Ovary (tissue), 3 donors: Measurements from ENCODE around the gene TAAR6.
"Not testable (repeated sequence)": the region's sequence is repeated elsewhere in the genome, so short reads cannot be mapped to it uniquely, and the experiment has no call there.

Experiments
- CTCF ChIP-seq, 3 donors: fragments of 450-650 bp in 2 of 3; fragments of 200-600 bp in 1 of 3; IDR thresholded peaks; one replicate each; pipeline versions ENCODE4 v1.5.1 to v1.8.0; 2016 to 2022; ENCODE audit warnings: antibody characterized with exemption in 3 of 3, mild to moderate bottlenecking in 1 of 3
- EP300 ChIP-seq: sonication (generic); formaldehyde crosslinking; IDR thresholded peaks from one replicate; pipeline ENCODE4 v1.6.1; 2017; ENCODE audit warnings: antibody characterized with exemption
- POLR2A ChIP-seq: fragments of 450-650 bp; IDR thresholded peaks from one replicate; pipeline ENCODE4 v1.6.1; 2017; ENCODE audit warnings: antibody characterized with exemption, mild to moderate bottlenecking, moderate library complexity
- donor health status: DM: no; HTN: no; CAD: no.

GRCh38 chr6:132534546-132534945 is 35.6 kb upstream of the TAAR6 start:
- TF ChIP-seq EP300; CTCF (IDR thresholded peaks at IDR 0.05); POLR2A: not testable (repeated sequence)
